GM18511 (cell line): ENCODE results near the gene TANC1.

ENCODE experiments used
- ATAC-seq: cut with Tn5 transposase; IDR thresholded peaks from one replicate; pipeline ENCODE4 v1.9.1; 2021; ENCODE audit warnings: mild to moderate bottlenecking, moderate library complexity; ENCODE audit not compliant: unreplicated experiment

TANC1 gene

GRCh38 chr2:158993721-158994587 is 25.5 kb downstream of the TANC1 start:
- ATAC-seq, result no peak

GRCh38 chr2:158994920-158995676 is 26.7 kb downstream of the TANC1 start:
- no peak for ATAC-seq

DNA sequence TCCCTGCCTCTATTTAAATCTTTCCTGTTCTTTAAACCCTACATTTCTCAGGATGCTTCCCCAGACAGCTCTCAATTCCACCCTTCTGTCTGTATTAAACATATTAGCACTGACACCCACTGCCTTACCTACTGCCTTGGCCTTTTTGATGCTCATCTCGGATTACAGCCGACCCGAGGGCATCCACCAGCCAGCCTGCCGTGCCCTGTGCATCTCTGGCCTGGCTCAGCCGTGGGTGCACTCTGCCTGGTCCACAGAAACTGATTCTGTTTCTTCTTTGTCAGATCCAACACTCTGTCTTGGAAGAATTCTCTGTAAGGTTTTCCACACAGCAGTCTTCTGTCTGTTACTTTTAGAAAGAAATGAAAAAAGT is 27.2 kb downstream of the TANC1 start:
- ATAC-seq, result no peak

GRCh38 chr2:158996378-158996993 is 28.0 kb downstream of the TANC1 start:
- ATAC-seq, result no peak

GRCh38 chr2:158997037-158997790 is 28.8 kb downstream of the TANC1 start:
- no peak for ATAC-seq

DNA sequence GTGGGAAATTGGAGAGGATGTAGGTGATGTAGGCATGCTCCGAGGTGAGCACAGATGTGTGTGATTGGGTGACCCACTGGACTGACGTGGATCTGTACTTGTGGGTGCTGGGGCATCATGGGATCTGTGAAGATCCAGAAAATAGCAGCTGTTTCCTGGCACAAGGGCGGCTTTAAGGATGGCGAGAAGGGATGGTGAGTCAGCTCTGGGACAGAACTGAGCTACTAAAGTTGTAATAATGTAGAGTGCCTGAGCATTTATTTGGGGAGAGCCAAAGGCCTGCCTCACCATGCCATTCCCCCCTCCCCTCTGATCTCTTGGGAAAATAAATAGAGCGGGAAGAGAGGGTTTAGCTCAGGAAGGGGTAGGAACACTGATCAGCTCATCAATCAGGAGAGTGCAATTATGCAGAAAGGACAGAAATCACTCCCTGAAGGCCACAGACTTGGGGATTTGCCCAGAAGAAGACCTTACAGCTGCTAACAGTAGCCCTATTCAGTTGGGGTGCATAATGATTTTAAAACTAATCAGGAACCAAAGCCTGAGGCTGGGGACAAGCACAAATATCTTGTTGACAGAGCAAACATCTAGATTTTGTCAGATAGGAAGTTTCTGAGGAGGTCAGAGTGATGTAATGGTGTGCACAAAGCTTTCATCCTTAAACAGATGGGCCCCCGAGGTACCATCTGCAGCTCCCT is 30.3 kb downstream of the TANC1 start:
- no peak for ATAC-seq

DNA sequence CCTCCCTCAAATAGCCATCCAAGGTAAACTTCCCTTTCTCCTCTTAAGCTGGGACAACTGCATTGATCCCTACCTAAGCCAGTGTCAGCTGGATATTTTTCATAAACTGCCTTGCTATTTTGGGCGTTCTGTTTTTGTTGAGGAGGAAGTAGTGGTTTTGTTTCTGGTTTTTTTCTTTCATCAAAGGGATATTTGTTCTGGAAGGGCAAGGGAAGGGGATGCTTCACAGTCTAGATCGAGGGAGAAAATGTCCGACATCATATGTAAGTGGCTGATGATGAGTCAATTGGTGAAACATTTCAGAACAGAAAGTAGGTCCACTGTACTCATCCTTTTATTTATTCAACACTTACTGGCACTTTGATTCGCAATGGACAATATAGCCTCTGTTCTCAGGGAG is 31.0 kb downstream of the TANC1 start:
- no peak for ATAC-seq

DNA sequence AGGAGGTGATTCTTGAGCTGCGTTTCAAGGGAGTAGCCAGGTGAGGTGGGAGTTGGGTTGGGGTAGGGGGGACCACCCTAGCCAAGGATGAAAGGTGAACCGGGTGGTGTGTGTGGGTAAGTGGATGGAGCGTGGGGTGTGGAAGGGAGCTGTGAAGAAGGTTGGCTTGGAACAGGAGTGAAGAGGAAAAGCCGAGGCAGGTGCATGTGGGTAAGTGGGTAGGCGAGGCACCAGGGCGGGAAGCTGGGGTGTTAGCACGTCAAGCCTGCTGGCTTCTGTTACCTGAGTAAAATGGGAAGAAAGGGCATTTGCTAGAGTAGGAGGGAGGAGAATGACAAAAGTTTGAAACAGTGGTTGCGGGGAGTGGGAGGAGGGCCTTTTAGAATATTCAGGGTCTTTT is 31.6 kb downstream of the TANC1 start:
- ATAC-seq, result no peak

DNA sequence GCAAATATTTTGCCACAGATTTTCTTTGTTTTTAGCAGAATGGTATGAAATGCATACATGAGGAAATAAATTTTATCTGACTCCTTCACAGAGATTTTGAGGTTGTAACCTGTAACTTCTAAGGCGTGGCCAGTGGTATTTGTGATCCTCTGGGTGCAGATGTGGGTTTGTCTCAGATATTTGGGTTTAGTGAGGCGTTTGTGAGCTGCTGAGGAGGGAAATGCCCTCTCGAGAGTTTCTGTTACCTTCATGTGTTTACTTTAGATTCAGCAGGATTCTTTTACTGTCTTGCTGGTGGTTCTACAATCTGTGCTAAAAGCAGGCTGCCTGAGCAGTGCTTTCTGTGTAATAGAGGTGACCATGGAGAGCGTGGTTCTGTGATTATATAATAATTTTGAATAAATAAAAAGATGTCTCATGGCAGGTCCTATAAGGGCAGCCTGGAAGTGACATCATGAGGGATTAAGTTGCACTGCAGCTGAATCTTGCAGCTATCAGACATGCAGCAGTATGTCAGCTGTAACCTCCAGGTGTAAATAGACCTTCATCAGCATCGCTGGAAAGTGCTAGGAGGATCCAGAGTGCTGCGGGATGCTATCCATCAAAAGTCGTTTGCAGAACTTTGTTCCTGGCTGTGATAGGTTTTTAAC is 34.1 kb downstream of the TANC1 start:
- no peak for ATAC-seq

GRCh38 chr2:159003555-159003954 is 35.1 kb downstream of the TANC1 start:
- no peak for ATAC-seq

GRCh38 chr2:159004849-159005248 is 36.4 kb downstream of the TANC1 start:
- ATAC-seq, result no peak

- ATAC-seq, result no peak
Observed at GRCh38 chr2:159009940-159010339, 41.5 kb downstream of the TANC1 start.

- ATAC-seq, result no peak
Observed at GRCh38 chr2:159010340-159010739, 41.9 kb downstream of the TANC1 start.

DNA sequence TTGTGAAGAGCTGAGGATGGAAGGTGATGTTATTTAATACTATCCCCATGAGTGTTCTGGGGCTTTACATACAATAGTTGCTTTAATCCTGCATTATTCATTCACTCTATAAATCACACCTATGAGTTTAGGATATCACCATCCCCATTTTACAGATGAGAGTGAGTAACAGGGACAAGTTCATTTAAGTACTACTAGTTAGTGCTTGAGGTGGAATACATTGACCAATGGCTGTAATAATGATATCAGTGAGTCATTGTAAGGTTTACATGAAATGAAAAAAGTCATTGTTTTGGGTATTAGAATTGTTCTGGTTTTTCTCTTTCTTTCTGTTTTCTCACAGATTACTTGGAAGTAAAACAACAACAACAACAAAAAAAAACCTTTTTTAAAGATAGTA is 42.5 kb downstream of the TANC1 start:
- no peak for ATAC-seq

- ATAC-seq, result no peak
Observed at GRCh38 chr2:159012142-159012541, 43.7 kb downstream of the TANC1 start.

GRCh38 chr2:159013103-159013502 is 44.7 kb downstream of the TANC1 start:
- no peak for ATAC-seq

- ATAC-seq, result no peak
Observed at GRCh38 chr2:159015174-159015573, 46.7 kb downstream of the TANC1 start.

GRCh38 chr2:159015823-159016222 is 47.4 kb downstream of the TANC1 start:
- ATAC-seq, result no peak

DNA sequence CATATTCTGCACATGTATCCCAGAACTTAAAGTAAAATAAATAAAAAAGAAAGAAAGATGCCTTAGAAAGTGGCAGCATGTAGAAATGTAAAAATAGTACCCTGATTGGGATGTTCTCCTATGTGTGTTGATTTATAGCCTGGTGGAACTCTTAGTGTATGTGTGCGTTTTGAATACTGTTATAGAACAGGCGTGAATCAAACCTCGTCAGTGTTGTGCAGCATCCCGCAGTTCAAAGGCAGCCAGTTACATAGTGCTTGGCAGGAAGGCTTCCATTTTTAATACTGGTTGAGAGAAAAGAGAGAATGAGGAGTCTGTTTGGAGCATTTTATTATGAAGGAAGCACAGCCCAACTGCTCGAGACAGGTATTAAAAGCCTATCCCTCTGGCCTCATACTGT is 49.4 kb downstream of the TANC1 start:
- ATAC-seq, result no peak

DNA sequence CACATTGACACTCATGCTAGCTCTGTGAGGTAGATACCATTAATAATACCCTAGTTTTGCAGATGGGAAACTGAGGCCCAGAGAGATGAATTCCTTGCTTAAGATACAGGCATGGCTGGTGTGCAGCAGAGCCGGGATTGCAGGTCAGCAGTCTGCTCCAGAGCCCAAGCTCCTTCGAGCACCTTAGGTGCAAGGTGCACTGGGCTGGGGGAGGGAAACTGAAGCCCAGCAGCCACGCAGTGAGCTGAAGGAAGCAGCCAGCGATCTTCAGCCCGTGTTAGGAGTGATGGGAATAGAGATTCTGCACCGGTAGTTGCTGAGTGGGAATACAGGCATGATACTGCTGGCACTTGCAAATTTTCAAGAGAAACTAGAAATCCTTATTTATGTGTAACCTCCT is 50.6 kb downstream of the TANC1 start:
- no peak for ATAC-seq
